Measurements from ENCODE around the gene RAPGEF2.

The RAPGEF2 gene

DNA sequence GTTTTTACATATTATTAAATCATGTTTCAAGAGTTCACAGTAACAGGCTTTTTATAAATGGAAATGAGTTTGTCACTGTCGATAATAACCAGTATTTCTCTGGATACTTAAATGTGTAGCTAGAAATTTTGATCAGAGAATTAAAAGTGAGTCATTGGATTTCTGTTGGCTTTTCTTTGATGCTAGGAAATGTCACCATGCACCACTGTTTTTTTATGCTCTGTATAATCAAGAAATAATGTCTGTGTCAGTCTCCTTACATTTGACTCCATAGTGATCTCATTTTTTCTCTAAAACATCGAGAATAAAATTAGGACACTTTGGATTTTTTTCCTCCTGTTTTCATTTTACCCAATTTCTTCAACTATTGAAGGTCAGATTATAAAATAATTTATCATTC lies 234.2 kb downstream of the RAPGEF2 start:
- H3K4me3 ChIP-seq (ENCODE audit: low read length): no peak overlapping the region
- no peaks in the 10 kb centered on the region for H3K36me3 ChIP-seq (ENCODE audit: control insufficient read depth, insufficient read depth, low read length)

DNA sequence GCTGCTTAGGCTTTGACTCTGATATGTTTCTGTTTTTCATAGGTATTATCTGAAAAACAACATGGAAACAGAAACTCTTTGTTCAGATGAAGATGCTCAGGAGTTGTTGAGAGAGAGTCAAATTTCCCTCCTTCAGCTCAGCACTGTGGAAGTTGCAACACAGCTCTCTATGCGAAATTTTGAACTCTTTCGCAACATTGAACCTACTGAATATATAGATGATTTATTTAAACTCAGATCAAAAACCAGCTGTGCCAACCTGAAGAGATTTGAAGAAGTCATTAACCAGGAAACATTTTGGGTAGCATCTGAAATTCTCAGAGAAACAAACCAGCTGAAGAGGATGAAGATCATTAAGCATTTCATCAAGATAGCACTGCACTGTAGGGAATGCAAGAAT lies 238.6 kb downstream of the RAPGEF2 start:
- H3K4me1 ChIP-seq (ENCODE audit: control insufficient read depth, insufficient read depth, low read length): no peaks in the 10 kb centered on the region
- H3K9ac ChIP-seq (ENCODE audit: low read length): no peak overlapping the region
- no peaks in the 10 kb centered on the region for H3K9me3 ChIP-seq (ENCODE audit: control insufficient read depth, low read length)
- no peaks in the 10 kb centered on the region for H3K36me3 ChIP-seq (ENCODE audit: control insufficient read depth, insufficient read depth, low read length)
- H3K27me3 ChIP-seq (ENCODE audit: control insufficient read depth, insufficient read depth, low read length): no peaks in the 10 kb centered on the region
- no peak overlapping the region for H3K4me3 ChIP-seq (ENCODE audit: low read length)

More for the DNA sequence above, 234.2 kb downstream of the RAPGEF2 start:
- Histone ChIP-seq H3K9me3 (ENCODE audit: control insufficient read depth, low read length) (no peaks in the 10 kb centered on the region), H3K4me1 (ENCODE audit: control insufficient read depth, insufficient read depth, low read length) (no peaks in the 10 kb centered on the region), H3K9ac (ENCODE audit: low read length) (no peak overlapping the region), H3K27me3 (ENCODE audit: control insufficient read depth, insufficient read depth, low read length) (no peaks in the 10 kb centered on the region)

DNA sequence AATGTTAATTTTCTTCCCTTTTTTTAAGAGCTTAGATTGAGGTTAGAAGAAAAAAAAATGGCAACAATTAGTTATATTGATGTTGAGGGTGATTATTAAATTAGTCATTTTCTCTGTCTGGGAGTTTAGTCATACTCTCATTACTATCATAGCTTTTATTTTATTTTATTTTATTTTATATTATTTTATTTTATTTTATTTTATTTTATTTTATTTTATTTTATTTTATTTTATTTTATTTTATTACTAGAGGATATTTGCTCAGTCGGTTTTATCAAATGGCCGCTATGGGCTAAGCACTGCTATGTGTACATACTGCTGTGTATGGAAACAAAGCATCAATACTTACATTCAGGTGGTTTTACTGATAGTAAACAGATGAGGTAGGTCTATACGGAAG lies 239.5 kb downstream of the RAPGEF2 start:
- no peaks in the 10 kb centered on the region for H3K9me3 ChIP-seq (ENCODE audit: control insufficient read depth, low read length)
- H3K9ac ChIP-seq (ENCODE audit: low read length): no peak overlapping the region
- H3K27me3 ChIP-seq (ENCODE audit: control insufficient read depth, insufficient read depth, low read length): no peaks in the 10 kb centered on the region
- no peak overlapping the region for H3K4me3 ChIP-seq (ENCODE audit: low read length)
- no peaks in the 10 kb centered on the region for H3K4me1 ChIP-seq (ENCODE audit: control insufficient read depth, insufficient read depth, low read length)
- H3K36me3 ChIP-seq (ENCODE audit: control insufficient read depth, insufficient read depth, low read length): no peaks in the 10 kb centered on the region

DNA sequence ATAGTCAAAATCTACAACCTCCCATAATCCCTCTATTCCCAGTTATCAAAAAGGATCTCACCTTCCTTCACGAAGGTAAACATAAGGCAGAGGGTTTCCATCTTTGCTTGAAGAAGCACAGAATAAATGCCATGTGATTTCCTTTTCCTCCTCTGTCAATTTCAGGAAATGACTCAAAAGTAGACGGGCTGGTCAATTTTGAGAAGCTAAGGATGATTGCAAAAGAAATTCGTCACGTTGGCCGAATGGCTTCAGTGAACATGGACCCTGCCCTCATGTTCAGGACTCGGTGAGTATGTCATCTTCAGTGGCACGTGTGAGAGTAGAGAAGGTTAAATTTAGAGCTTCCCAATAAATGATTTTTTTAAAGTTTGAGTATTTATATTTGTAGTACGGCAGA lies 240.2 kb downstream of the RAPGEF2 start:
- Histone ChIP-seq H3K27me3 (ENCODE audit: control insufficient read depth, insufficient read depth, low read length) (no peaks in the 10 kb centered on the region), H3K4me3 (ENCODE audit: low read length) (no peak overlapping the region), H3K36me3 (ENCODE audit: control insufficient read depth, insufficient read depth, low read length) (no peaks in the 10 kb centered on the region), H3K9ac (ENCODE audit: low read length) (no peak overlapping the region), H3K4me1 (ENCODE audit: control insufficient read depth, insufficient read depth, low read length) (no peaks in the 10 kb centered on the region), H3K9me3 (ENCODE audit: control insufficient read depth, low read length) (no peaks in the 10 kb centered on the region)

DNA sequence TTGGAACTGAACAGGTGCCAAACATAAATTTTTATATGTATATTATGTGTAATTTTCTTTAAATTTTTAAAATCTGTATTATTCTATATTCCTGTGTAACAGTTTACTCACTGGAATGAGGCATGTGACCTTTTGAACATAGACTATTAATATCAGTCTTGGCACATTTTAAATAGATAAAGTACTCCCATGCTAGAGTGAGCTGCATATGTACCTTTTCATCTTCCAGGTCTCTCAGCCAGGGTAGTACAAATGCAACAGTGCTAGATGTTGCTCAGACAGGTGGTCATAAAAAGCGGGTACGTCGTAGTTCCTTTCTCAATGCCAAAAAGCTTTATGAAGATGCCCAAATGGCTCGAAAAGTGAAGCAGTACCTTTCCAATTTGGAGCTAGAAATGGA lies 242.0 kb downstream of the RAPGEF2 start:
- H3K36me3 ChIP-seq (ENCODE audit: control insufficient read depth, insufficient read depth, low read length): no peaks in the 10 kb centered on the region
- H3K4me1 ChIP-seq (ENCODE audit: control insufficient read depth, insufficient read depth, low read length): no peaks in the 10 kb centered on the region

DNA sequence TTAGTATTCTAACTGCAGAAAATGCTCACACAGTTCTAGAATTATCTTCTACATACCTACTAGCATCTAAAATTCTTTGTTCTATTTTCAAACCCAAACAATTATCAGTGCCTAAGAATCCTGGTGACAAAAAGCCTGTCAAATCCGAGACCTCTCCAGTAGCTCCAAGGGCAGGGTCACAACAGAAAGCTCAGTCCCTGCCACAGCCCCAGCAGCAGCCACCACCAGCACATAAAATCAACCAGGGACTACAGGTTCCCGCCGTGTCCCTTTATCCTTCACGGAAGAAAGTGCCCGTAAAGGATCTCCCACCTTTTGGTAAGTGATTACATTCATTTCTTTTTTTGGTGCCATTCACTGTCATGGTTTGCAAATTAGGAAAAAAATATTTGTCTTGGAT lies 243.8 kb downstream of the RAPGEF2 start:
- no peaks in the 10 kb centered on the region for H3K4me1 ChIP-seq (ENCODE audit: control insufficient read depth, insufficient read depth, low read length)
- H3K9ac ChIP-seq (ENCODE audit: low read length): no peak overlapping the region
- peaks cover 4% of the 10 kb centered on the region for H3K36me3 ChIP-seq (ENCODE audit: control insufficient read depth, insufficient read depth, low read length)
- H3K27me3 ChIP-seq (ENCODE audit: control insufficient read depth, insufficient read depth, low read length): no peaks in the 10 kb centered on the region
- no peaks in the 10 kb centered on the region for H3K9me3 ChIP-seq (ENCODE audit: control insufficient read depth, low read length)
- H3K4me3 ChIP-seq (ENCODE audit: low read length): no peak overlapping the region

More for the DNA sequence above, 242.0 kb downstream of the RAPGEF2 start:
- Histone ChIP-seq H3K27me3 (ENCODE audit: control insufficient read depth, insufficient read depth, low read length) (no peaks in the 10 kb centered on the region), H3K4me3 (ENCODE audit: low read length) (no peak overlapping the region), H3K9me3 (ENCODE audit: control insufficient read depth, low read length) (no peaks in the 10 kb centered on the region), H3K9ac (ENCODE audit: low read length) (no peak overlapping the region)

DNA sequence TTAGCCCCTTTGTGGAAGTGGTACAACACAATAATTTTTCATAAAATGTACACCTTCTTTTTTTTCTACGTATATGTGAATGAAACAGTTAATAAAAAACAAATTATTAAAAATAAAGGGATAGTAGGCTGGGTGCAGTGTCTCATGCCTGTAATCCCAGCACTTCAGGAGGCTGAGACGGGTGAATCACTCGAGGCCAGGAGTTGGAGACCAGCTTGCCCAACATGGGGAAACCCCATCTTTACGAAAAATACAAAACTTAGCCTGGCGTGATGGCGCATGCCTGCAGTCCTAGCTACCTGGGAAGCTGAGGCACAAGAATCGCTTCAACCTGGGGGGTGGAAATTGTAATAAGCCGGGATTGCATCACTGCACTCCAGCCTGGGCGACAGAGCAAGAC lies 244.9 kb downstream of the RAPGEF2 start:
- Histone ChIP-seq H3K4me1 (ENCODE audit: control insufficient read depth, insufficient read depth, low read length) (no peaks in the 10 kb centered on the region), H3K36me3 (ENCODE audit: control insufficient read depth, insufficient read depth, low read length) (peaks cover 4% of the 10 kb centered on the region)

DNA sequence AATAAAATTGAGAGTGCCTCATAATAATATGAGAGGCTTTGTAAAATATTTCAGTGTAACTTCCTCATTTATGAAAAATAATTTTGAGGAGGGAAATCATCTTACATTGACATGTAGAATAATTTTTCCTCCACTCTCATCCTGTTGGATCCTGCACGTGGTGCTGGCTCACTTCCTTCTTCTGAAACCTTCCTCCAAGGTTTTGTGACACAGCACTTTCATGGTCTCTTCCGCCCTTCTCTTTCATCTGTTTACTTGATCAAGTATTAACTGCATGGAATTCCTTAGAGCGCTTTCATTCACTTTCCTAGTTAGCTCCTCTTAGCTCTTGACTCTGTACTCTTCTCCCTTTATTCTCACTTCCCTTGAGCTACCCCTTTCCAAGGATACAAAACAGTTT lies 246.5 kb downstream of the RAPGEF2 start:
- Histone ChIP-seq H3K27me3 (ENCODE audit: control insufficient read depth, insufficient read depth, low read length) (no peaks in the 10 kb centered on the region), H3K9ac (ENCODE audit: low read length) (no peak overlapping the region), H3K4me3 (ENCODE audit: low read length) (no peak overlapping the region), H3K4me1 (ENCODE audit: control insufficient read depth, insufficient read depth, low read length) (no peaks in the 10 kb centered on the region), H3K36me3 (ENCODE audit: control insufficient read depth, insufficient read depth, low read length) (peaks cover 11% of the 10 kb centered on the region), H3K9me3 (ENCODE audit: control insufficient read depth, low read length) (no peaks in the 10 kb centered on the region)

More for the DNA sequence above, 244.9 kb downstream of the RAPGEF2 start:
- no peak overlapping the region for H3K4me3 ChIP-seq (ENCODE audit: low read length)
- no peaks in the 10 kb centered on the region for H3K27me3 ChIP-seq (ENCODE audit: control insufficient read depth, insufficient read depth, low read length)
- no peak overlapping the region for H3K9ac ChIP-seq (ENCODE audit: low read length)
- H3K9me3 ChIP-seq (ENCODE audit: control insufficient read depth, low read length): no peaks in the 10 kb centered on the region

DNA sequence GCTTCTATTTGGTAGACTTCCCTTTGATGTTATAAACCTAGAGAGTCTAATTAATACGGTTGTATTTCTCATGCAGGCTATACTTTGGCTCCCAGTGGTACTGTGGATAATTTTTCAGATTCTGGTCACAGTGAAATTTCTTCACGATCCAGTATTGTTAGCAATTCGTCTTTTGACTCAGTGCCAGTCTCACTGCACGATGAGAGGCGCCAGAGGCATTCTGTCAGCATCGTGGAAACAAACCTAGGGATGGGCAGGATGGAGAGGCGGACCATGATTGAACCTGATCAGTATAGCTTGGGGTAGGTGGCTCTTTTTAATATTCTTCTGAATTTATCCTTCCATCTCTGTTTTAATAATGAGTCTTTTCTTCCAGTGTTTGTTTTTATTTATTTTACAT lies 249.7 kb downstream of the RAPGEF2 start:
- Histone ChIP-seq H3K9me3 (ENCODE audit: control insufficient read depth, low read length) (no peaks in the 10 kb centered on the region), H3K36me3 (ENCODE audit: control insufficient read depth, insufficient read depth, low read length) (peaks cover 11% of the 10 kb centered on the region), H3K4me1 (ENCODE audit: control insufficient read depth, insufficient read depth, low read length) (no peaks in the 10 kb centered on the region), H3K9ac (ENCODE audit: low read length) (no peak overlapping the region), H3K4me3 (ENCODE audit: low read length) (no peak overlapping the region), H3K27me3 (ENCODE audit: control insufficient read depth, insufficient read depth, low read length) (no peaks in the 10 kb centered on the region)

DNA sequence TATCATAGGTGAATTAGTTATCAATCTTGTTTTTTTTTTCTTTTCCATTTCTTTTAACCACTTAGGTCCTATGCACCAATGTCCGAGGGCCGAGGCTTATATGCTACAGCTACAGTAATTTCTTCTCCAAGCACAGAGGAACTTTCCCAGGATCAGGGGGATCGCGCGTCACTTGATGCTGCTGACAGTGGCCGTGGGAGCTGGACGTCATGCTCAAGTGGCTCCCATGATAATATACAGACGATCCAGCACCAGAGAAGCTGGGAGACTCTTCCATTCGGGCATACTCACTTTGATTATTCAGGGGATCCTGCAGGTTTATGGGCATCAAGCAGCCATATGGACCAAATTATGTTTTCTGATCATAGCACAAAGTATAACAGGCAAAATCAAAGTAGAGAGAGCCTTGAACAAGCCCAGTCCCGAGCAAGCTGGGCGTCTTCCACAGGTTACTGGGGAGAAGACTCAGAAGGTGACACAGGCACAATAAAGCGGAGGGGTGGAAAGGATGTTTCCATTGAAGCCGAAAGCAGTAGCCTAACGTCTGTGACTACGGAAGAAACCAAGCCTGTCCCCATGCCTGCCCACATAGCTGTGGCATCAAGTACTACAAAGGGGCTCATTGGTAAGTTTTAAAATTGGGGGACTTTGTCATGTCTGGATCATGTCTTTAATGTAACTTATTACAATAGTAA lies 250.7 kb downstream of the RAPGEF2 start:
- Histone ChIP-seq H3K9me3 (ENCODE audit: control insufficient read depth, low read length) (no peaks in the 10 kb centered on the region), H3K36me3 (ENCODE audit: control insufficient read depth, insufficient read depth, low read length) (peaks cover 11% of the 10 kb centered on the region), H3K4me3 (ENCODE audit: low read length) (no peak overlapping the region), H3K27me3 (ENCODE audit: control insufficient read depth, insufficient read depth, low read length) (no peaks in the 10 kb centered on the region), H3K4me1 (ENCODE audit: control insufficient read depth, insufficient read depth, low read length) (no peaks in the 10 kb centered on the region), H3K9ac (ENCODE audit: low read length) (no peak overlapping the region)

DNA sequence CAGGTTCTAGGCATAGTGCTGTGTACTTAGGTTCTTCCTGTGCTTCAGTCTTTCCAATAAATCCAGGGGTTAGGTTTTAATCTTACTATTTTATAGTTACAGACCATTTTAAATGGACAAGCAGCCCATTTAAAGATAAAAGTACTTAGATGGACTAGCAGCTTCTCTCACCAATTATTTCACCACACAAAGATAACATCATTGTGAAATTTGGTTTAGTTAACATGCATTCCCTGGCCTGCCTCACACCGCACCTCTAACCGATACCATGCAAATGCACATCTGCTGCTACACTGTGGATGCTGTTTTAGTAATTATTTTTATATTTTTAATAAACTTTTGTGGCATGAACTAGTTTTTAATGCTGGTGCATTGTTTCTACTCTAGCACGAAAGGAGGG lies 252.6 kb downstream of the RAPGEF2 start:
- H3K9me3 ChIP-seq (ENCODE audit: control insufficient read depth, low read length): no peaks in the 10 kb centered on the region

DNA sequence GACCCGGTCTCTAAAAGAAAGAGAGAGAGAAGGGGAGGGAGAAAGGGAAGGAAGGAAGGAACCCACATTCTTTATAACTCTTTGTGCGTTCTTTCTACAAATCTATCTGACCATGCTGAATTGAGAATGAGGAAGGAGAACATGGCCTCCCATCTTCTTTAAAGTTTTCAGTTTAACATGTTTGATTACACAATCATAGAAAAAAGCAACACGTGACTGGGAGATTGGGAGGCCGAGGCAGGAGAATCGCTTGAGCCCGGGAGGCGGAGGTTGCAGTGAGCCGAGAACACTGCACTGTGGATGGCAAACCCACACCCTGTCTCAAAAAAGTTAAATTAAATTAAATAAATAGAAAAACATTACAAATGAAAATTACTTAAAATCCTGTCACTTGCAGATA lies 254.5 kb downstream of the RAPGEF2 start:
- peaks cover 16% of the 10 kb centered on the region for H3K36me3 ChIP-seq (ENCODE audit: control insufficient read depth, insufficient read depth, low read length)
- H3K4me1 ChIP-seq (ENCODE audit: control insufficient read depth, insufficient read depth, low read length): no peaks in the 10 kb centered on the region

More for the DNA sequence above, 252.6 kb downstream of the RAPGEF2 start:
- Histone ChIP-seq H3K9ac (ENCODE audit: low read length) (no peak overlapping the region), H3K36me3 (ENCODE audit: control insufficient read depth, insufficient read depth, low read length) (peaks cover 20% of the 10 kb centered on the region), H3K4me1 (ENCODE audit: control insufficient read depth, insufficient read depth, low read length) (no peaks in the 10 kb centered on the region), H3K4me3 (ENCODE audit: low read length) (no peak overlapping the region), H3K27me3 (ENCODE audit: control insufficient read depth, insufficient read depth, low read length) (no peaks in the 10 kb centered on the region)

DNA sequence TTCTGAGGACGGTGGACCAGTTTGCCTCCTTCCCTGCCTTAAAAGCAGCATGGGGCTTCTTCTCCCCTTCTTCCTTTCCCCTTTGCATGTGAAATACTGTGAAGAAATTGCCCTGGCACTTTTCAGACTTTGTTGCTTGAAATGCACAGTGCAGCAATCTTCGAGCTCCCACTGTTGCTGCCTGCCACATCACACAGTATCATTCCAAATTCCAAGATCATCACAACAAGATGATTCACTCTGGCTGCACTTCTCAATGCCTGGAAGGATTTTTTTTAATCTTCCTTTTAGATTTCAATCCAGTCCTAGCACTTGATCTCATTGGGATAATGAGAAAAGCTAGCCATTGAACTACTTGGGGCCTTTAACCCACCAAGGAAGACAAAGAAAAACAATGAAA lies 255.3 kb downstream of the RAPGEF2 start:
- Histone ChIP-seq H3K4me3 (ENCODE audit: low read length) (no peak overlapping the region), H3K9ac (ENCODE audit: low read length) (no peak overlapping the region), H3K27me3 (ENCODE audit: control insufficient read depth, insufficient read depth, low read length) (no peaks in the 10 kb centered on the region), H3K9me3 (ENCODE audit: control insufficient read depth, low read length) (no peaks in the 10 kb centered on the region), H3K4me1 (ENCODE audit: control insufficient read depth, insufficient read depth, low read length) (no peaks in the 10 kb centered on the region), H3K36me3 (ENCODE audit: control insufficient read depth, insufficient read depth, low read length) (peaks cover 16% of the 10 kb centered on the region)

More for the DNA sequence above, 254.5 kb downstream of the RAPGEF2 start:
- H3K4me3 ChIP-seq (ENCODE audit: low read length): no peak overlapping the region
- H3K27me3 ChIP-seq (ENCODE audit: control insufficient read depth, insufficient read depth, low read length): no peaks in the 10 kb centered on the region
- H3K9me3 ChIP-seq (ENCODE audit: control insufficient read depth, low read length): no peaks in the 10 kb centered on the region
- no peak overlapping the region for H3K9ac ChIP-seq (ENCODE audit: low read length)

Measured in mucosa of stomach (tissue), 1 donor.